Stimulated activated CD8-positive, alpha-beta memory T cell treated with anti-CD3 and anti-CD28 coated beads, Interleukin-4, amount 100 ng/mL, for 1 hour (primary cell): Measurements from ENCODE around the gene UBE2F.
"Not testable (repeated sequence)": the region's sequence is repeated elsewhere in the genome, so short reads cannot be mapped to it uniquely, and the experiment has no call there.

Experiments
- DNase-seq, 2 donors: peaks; one replicate each; pipeline ENCODE4 v3.0.0-alpha.2; 2020; ENCODE audit warnings: low read depth in 2 of 2, low spot score in 1 of 2

UBE2F gene

DNA sequence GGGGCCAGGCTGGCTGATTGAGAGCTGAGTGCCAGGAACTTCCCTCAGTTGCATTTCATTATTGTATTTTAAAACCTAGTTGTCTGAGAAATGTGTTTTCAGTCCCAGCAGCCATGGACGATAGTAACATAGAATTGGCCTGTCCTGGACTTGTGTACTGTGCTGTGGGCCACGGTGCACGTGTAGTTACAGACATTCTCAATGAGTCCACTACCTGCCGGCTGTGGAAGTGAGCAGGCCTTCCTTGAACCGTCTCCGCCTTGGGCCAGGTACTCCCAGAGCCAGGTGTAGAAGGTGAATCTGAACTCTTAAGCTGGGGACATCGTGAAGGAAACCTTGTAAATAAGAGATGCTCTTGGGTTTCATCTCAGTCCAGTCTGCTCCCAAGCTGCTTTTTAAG is 47.0 kb downstream of the UBE2F start:
- DNase-seq: no peak

DNA sequence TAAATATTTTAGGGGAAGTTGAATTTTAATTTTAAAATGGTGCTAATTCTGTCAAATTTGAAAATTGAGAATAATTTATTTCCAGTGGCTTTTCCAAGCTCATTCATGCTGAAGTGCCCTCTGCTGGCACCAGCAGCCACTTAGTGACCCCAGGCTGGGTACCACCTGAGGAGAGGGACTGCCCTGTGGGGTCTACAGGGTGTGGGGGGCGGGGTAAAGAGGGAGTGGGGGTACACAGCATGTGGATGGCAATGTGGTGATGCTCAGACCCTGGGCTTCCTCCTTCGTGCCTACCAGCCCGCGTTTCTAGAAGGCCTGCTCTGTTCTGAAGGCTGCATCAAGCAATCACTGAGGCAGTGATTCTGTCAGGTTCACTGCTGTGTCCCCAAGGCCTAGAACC is 48.9 kb downstream of the UBE2F start:
- DNase-seq: no peak

DNA sequence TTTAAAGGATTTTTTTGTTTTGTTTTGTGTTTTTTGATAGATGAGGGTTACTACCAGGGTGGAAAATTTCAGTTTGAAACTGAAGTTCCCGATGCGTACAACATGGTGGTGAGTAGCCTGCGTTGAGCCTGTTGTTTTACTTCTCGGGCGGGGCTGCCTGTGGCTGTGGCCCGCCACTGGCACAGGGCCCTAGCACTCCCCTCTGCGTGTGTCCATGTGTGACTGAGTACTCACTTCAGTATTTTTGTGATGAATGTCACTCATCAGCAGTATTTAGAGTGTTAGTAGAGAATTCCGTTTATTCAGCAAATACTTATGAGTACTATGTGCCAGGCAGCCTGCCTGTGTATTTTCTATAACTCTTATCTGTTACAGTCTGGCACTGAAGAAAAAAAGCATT is 49.7 kb downstream of the UBE2F start:
- no peak for DNase-seq

DNA sequence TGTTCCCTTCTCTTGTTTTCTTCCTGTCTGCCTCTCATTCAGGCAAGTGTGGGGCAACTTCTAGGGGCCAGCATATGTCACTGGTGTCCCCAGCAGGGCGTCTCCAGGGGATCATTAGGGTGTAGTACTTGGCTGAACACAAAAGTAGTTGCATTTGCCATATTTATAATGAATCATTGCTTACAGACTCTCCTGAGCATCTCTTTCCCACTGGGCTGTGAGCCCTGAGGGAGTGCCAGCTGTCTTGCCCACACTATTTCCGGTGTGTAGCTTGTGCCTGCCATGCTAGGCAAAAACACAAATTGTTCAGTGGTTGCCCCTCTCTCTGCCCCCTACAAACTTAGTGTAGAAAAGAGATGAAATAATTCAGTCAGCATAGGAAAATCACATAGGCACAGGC is 53.1 kb downstream of the UBE2F start:
- no peak for DNase-seq

DNA sequence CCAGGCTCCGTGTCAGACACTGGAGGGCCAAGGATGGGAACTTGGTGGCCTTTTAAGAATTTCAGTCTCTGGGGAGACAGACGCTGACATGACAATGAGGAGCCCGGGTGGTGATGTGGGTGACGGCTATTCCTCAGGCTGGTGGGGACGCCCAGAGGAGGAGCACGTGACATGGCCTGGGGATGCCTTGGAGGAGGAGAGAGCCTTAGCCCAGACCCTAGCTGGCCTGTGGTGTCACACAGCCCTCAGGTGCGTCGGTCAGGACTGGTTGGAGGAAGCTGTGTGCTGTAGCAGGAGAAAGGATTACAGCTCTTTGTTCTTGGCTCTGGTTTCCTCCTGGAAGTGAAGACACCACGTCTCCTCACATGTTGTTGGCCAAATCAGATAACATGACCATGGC is 54.0 kb downstream of the UBE2F start:
- DNase-seq: no peak

DNA sequence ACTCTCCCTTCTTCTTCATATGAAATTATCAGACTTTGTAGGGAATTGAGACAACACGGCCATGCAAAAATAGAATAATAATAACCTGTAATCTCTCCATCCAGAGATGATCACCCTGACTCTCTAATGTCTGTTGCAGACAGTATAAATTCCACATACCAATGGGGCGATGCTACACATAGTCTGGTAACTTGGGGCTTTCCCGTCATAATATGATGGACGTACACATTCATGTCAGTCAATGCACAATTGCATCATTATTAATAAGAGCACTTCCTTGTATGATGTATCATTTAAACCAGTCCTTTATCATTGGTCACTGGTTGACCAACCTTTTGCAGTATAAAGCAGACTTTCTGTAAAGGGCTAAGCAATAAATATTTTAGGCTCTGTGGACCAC is 54.5 kb downstream of the UBE2F start:
- no peak for DNase-seq

DNA sequence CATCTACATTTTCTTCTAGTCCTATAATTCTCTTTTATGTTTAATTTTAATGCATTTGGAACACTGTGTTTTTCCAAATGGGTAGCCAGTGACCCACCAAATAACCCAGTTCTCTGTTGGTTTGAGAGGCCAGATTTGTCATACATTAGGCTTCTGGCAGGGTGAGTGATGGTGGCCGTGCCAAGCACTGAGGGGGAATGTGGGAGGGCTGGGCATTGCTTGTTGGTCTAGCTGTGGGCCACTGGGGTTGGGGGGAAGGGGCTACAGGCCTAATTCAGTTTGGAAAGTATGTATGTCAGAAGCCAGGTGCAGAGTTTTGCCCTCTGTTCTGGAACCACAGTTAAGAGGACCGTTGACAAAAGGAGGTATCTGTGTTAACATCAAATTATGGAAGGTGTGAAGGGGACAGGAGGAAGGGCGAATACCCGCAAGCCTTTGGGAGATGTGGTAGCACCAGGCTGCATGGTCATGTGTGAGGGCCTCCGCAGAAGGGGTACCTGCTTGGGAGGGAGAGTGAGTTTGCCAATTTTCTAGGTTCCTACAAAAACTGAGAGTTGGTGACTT is 55.9 kb downstream of the UBE2F start:
- DNase-seq: no peak

DNA sequence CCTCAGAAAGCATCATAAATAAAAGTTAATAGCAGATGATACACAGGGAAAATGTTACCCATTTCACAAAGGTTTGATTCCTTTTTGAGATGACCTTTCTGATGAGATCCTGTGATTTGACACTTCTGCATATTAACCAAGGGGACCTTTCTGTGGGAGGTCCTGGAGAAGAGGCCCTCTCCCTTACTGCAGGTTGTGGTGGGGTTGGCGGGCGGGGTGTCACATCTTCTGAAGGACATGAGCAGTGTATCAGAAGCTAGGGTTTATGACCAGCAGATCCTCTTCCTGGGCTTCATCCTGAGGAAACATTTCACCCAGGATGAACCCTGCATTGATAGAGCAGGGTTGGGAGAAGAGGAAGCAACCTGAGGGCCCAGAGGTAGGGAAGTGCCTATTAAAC is 56.8 kb downstream of the UBE2F start:
- no peak for DNase-seq

DNA sequence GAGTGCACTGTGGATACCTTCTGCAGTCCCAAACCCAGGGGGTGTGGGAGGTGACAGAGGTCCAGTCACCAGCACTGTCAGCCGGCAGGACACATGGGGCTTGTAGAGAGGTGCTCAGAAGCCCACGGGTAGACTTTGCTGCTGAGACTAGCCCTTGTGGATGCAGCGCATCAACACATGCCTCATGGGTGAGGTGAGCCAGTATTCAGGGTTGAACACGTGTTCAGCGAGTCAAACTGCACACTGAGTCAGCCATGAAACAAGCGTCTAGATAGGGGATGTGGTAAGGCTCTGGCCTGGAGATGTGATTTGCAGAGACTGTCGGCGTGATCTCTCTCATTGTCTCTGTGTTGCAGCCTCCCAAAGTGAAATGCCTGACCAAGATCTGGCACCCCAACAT is 58.2 kb downstream of the UBE2F start:
- no peak for DNase-seq

DNA sequence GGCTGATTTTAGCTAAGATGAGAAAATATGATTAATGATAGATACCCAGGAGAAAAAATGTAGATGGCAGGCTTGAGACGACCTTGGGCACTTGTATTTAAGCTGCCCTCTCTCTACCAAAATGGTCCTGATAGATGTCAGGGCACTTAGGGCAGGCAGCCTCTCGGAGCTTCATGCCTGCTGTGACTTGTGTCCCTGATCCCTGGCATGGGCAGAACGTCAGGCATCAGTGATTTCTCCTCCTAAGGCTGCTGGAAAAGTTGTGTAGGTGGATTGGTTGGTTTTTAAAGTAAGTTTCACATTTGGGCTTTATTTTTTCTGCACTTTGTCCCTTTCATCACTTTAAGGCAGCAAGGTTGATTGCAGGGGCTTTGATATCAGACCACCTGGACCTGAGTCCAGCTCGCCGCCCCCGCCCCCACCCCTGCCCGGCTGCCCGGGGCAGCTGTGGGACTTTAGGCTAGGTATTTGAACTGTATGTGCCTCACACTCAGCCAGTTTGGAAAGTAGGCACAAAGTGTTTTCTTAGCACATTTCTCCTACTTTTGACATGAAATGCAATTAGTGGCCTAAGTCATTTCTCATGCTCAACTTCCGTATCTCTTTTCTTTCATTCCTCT is 59.0 kb downstream of the UBE2F start:
- DNase-seq: no peak

DNA sequence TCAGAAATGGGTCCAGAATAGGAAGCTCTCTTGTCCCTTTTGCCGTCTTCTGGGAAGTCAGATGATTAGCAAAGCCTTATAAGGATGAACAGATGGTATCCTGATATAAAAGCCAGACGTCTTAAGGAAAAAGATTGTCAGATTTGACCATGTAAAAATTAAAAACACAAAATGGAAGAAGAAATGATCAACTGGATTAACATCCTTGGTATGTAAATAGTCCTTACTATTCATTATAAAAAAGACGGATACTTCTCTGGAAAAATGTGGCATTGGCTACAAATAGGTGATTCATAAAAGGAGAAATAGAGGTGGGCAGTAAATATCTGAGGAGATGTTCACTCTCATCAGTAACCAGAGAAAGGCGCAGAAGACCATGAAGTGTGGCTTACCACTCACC is 60.2 kb downstream of the UBE2F start:
- no peak for DNase-seq

DNA sequence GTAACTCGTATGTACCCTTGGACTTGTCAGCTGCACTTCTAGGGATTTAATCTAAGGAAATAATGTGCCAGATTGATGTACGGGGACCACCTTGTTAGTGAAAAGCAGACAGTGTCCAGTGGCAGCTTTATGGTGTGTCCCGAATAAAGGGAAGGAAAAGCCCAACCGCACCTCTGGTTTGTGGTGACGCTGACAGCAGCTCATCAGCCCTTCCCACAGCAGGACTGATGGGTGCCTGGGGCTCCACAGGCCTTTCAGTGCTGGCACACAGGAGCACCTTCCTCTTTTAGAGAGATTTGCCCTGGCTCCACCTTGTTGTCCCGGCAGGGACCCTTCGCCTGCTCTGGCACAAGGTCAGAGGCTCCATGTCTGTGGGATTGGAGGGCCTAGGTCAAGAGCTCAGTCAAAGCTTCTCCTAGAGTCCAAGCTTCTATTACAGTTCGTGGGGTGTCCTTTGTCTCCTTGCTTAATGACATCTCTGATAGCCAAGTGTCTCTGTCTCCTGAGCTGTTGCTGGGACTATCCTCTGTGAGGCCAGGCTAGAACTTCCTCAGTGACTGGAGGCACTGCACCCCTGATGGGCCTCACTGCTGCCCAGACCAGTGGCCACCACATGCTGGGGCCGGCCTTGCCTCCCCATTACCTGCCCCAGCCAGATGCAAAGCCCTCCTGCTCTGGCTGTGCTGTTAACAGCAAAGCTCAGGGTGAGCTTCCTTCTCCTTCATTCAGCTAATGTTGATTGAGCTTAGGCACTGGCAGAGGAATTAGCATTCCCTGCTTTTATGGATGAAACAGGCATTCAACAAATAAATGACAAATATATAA is 61.0 kb downstream of the UBE2F start:
- DNase-seq: no peak

DNA sequence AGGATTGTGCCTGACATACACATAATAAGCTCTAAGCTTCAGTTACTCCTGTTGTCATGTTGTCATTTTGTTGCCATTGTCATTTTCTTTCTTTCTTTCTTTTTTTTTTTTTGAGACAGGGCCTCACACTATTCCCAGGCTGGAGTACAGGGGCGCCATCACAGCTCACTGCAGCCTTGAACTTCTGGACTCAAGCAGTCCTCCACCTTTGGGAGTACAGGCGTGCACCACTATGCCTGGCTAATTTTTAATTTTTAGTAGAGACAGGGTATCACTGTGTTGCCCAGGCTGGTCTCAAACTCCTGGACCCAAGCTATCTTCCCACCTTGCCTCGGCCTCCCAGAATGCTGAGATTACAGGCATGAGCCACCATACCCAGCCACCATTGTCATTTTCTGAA is 63.0 kb downstream of the UBE2F start:
- DNase-seq: no peak

DNA sequence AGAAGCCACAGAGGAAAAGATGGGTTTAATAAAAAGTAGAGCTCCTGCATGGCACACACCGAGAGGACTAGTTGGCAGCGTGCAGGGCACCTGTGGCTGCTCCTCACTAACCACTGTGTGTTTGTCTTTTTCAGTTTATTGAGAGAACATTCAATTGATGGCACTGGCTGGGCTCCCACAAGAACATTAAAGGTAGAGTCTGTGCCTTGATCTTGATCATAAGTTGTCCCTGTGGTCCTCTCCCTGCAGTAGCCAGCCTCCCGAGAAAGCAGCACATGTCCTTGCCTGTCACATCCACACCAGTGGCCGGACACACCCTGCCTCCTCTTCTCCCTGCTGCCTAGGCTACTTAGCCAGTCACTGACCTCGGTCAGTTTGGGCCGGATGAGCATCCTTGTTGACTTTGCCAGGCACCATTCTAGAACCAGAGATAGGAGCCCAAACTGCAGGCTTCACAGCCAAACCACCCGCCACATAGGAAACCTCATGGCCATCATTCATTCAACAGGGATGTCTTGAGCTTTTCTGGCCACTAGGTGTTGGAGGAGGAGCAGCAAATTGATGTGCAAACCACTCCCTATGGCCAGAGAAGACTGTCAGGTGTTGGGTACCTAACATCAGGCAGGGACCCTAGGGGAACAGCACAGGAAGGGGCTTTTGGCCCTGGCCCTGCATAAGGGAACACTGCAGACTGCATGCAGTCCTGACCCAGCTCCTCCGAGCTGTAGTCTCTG is 63.8 kb downstream of the UBE2F start:
- DNase-seq: no peak

DNA sequence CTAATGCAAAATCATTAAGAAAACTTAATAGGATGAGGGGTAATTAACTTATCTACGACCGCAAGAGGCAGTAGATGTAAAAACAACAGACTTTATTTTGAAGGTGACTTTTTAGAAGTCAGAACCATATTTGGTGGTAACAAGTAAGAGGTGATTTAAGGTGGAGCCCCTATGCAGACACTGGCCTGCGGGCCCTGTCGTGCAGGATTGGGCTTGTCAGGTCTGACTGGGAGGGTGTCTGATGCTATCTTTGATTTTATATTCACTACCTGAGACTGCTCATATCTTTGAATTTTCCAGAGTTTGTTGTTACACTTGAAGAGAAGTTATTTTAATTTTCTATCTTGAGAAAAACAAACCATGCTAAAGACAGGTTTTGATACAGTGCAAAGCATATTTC is 64.9 kb downstream of the UBE2F start:
- DNase-seq: no peak

DNA sequence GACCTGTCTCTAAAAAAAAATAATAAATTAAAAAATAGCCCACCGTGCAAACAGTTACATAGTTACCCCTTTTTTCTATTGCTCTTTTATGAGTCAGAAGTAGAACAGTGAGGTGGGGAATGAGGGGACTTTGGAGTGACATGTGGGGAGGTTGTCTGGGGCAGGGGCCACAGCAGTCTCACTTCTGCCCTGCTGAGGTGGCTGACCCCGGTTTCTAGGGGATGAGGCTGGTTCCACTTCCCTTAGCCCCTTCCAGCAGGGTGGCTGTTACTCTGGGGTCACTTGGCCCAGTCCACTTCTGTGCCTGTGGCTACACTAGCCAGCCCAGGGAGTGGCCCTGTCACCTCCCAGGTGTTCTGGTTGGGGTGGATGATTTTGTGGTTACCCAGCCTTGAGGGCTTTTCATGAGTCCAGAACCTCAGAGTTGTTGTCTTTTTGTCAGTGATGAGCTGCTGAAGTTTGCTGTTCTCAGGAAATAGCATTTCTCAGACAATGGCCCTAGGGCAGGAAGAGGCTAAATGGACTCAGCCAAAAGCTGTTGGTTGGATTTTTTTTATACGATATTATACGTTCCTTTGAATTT is 66.0 kb downstream of the UBE2F start:
- DNase-seq: no peak

DNA sequence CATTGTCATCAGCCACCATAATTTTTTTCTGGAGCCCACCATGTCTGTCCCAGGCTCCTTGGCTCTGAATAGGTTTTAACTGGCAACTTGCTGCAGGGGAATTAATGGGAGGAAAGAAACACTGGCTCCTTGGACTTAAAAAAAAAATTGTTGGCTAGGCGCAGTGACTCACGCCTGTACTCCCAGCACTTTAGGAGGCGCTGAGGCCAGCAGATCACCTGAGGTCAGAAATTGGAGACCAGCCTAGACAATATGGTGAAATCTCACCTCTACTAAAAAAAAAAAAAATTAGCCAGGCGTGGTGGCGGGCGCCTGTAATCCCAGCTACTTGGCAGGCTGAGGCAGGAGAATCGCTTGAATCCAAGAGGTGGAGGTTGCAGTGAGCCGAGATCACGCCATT is 67.2 kb downstream of the UBE2F start:
- not testable (repeated sequence) for DNase-seq

DNA sequence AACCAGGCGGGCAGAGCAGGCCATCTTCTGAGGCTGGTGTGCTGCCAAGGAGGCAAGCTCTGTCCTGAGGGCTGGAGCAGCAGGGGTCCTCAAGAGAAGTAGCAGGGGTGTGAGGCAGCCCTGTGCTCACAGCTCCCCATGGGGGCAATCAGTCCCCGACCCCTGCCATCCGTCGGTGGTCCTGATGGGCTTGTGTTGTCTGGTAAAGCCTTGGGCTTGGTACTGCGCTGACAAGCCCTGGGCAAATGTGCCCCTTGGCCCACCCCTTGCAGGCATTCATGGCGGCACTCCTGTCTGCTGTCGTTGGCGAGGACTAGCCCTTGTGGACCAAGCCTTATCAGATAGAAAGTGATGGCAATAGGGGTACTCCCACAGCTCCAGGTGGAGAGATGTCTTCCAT is 71.4 kb downstream of the UBE2F start:
- no peak for DNase-seq

DNA sequence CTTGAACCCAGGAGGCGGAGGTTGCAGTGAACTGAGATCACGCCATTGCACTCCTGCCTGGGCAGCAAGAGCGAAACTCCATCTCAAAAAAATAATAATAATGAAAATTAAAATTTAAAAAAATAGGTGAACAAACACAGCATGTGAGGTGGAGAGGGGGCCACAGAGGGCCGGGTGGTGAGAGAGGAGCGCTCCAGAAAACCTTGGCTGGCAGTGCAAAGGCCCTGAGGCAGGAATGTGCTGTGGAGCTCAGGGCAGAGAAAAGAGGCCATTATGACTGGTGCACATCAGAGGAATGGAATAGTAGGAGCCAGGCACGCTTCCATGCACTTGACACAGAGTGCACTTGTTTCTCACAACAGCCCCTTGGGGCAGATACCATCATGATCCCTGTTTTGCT is 72.3 kb downstream of the UBE2F start:
- DNase-seq: no peak

DNA sequence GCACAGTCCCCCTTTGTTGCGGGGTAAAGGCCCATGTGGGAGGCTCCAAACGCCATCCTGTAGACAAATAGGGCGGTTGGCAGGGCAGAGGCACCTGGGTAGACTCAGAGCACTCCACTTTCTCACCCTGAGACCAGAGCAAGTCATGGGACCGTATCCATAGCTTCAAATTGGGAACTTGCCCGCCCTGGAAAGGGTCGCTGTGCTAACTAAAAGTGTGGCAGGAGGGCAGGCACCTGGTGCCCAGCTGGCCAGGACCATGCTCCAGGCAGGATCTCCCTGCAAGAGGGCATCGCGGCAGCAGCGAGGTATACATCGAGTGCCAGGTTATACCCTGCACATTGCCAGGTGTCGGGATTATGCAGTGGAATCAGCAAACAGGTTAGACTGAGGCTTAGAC is 73.2 kb downstream of the UBE2F start:
- DNase-seq: no peak

DNA sequence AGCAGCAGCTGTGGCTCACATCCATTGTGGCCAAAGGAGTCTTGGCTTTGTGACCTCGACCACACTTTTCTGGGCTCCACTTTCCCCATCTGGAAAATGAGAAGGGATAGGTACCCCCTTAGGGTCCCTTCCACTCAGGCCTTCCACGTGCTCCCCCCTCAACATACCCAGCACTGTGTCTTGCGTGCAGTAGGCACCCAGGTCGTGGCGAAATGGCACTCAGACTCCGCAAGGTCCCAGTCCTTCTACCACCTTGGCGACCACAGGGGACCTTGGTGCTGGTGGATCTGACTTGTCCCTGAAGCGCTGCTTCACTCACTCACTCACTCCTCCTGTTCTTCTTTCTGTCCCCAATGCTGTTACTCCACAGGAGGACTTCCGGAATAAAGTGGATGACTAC is 74.1 kb downstream of the UBE2F start:
- DNase-seq: no peak

DNA sequence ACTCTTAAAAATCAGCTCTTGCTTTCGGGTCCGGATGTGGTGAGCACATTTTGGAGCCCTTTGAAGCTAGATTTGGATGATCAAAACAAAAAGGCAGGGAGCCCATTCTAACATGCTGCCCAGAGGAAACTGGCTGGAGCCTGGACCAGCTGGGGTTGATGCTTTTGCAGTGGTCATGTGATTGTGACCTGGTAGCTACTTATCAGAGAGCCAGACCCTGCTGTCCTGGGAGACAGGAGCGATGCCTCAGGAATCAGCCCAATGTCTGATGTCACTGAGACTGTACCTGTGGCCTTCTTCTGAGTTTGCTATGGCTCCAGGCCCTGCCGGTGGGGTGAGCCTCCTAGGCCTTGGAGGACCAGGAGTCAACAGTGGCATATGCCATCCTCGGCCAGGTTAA is 75.3 kb downstream of the UBE2F start:
- no peak for DNase-seq
